GM20000 (cell line): ENCODE results near the gene BICC1.

Experiments
- DNase-seq: peaks from one replicate; pipeline ENCODE4 v3.0.0; 2012; ENCODE audit warnings: low spot score
- CTCF ChIP-seq: IDR thresholded peaks from 2 replicates; pipeline ENCODE4 v1.5.1; 2012; ENCODE audit warnings: mild to moderate bottlenecking, control low read depth; ENCODE audit errors: extremely low read depth, missing control alignments

Gene BICC1

GRCh38 chr10:58543141-58543540 lies 30.5 kb downstream of the BICC1 start:
- no peak for DNase-seq
- TF ChIP-seq CTCF = no peak

GRCh38 chr10:58544135-58544534 lies 31.5 kb downstream of the BICC1 start:
- no peak for TF ChIP-seq CTCF
- no peak for DNase-seq

GRCh38 chr10:58545427-58545826 lies 32.8 kb downstream of the BICC1 start:
- no peak for DNase-seq
- no peak for TF ChIP-seq CTCF

DNA sequence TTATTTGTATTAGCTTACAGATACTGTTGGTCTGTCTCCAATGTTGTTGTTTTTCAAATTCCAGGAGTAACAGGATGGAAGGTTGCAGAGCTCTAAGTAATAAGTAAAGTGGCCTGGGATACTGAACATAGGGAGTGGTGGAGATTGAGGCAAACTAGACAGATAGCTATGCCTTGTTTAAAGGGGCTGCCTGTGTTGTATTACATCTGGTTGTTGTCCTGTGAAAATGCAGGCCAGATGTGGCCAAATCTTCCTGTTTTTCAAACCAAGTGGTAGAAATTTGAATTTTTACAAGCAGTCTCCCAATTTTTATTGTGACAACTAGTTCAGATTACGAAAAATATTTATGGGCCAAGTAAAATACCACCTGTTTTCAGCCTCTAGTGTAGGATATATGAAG lies 33.5 kb downstream of the BICC1 start:
- no peak for DNase-seq
- no peak for TF ChIP-seq CTCF

DNA sequence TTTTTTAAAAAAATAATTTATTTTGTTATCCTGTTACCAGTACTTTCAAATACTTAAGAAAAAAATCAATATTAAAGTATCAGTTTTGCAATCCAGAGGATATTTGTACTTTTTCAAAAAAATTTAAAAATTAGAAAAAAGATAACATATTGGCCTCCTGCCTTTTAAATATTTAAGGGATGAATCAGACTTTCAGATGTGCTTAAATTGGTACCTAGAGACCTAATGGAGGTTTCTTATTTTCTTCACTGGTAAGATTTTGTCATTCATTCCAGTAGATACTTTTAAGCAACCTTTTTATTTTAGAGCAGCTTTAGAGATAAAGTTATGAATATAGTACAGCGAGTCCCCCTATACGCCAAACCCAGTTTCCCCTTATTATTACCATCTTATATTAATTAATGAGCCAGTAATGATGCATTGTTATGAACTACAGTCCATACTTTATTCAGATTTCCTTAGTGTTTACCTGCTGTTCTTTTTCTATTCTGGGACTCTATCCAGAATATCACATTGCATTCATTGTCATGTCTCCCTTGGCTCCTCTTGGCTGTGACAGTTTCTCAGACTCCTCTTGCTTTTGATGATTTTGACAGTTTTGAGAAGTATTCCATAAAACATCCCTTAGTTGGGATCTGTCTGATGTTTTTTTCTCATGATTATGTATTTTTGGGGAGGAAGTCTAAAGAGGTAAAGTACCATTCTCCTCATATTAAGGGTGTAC lies 34.2 kb downstream of the BICC1 start:
- DNase-seq = no peak
- no peak for TF ChIP-seq CTCF

GRCh38 chr10:58547963-58548362 lies 35.3 kb downstream of the BICC1 start:
- no peak for DNase-seq
- no peak for TF ChIP-seq CTCF

DNA sequence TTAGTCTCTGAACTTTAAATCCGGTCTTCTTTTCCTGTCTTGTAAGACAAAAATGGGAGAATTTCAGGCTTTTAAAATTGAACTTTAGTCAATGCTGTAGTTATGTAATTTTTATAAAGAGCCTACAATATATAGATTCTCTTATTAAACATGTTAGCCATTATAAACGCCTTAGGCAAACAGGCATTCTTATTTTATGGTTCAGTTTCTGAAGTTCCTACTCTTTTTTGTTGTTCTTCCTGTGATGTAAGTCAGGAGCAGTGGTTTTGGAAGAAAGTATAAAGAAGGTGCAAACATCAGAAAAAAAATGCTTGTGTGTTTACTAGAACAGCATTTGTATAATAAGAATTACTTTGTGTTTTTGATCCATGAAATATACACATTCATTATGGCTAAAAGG lies 41.6 kb downstream of the BICC1 start:
- no peak for TF ChIP-seq CTCF
- DNase-seq = no peak
